HepG2 (cell line): ENCODE measurements around the gene TAS1R1. TPM values are rescaled to one million over a fixed set of nuclear protein-coding genes. Genes with fewer than 3 reads are reported as not detected.
A peak's percentile ranks its signal among the peaks of the same experiment; 100 is the strongest.

Experiments used
- EED ChIP-seq: sonication (generic); formaldehyde crosslinking; IDR thresholded peaks from 2 replicates; pipeline ENCODE4 v1.5.0; 2020; ENCODE audit warnings: mild to moderate bottlenecking, missing genetic modification reagents
- FOSL2 ChIP-seq: sonication (generic); formaldehyde crosslinking; IDR thresholded peaks from 2 replicates; pipeline ENCODE4 v1.4.0; 2020; ENCODE audit warnings: missing genetic modification reagents
- JDP2 ChIP-seq: sonication (generic); formaldehyde crosslinking; IDR thresholded peaks from 2 replicates; pipeline ENCODE4 v1.8.1; 2022; ENCODE audit warnings: missing genetic modification reagents, borderline replicate concordance
- KDM5B ChIP-seq: sonication (generic); formaldehyde crosslinking; IDR thresholded peaks from 2 replicates; pipeline ENCODE4 v1.4.0; 2020; ENCODE audit warnings: missing genetic modification reagents, mild to moderate bottlenecking, borderline replicate concordance
- KLF16 ChIP-seq, 2 experiments: sonication (generic) in 1 of 2; formaldehyde crosslinking in 1 of 2; IDR thresholded peaks; 2 replicates each; pipeline versions ENCODE4 v1.6.1 to v1.8.0; 2016 to 2023; ENCODE audit warnings: missing genetic modification reagents in 2 of 2, missing compliant biosample characterization in 1 of 2
- MED8 ChIP-seq: sonication (generic); formaldehyde crosslinking; IDR thresholded peaks from 2 replicates; pipeline ENCODE4 v1.8.1; 2023; ENCODE audit warnings: mild to moderate bottlenecking, missing genetic modification reagents; ENCODE audit not compliant: insufficient replicate concordance
- NR2F2 ChIP-seq: IDR thresholded peaks from 2 replicates; pipeline ENCODE4 v1.6.1; 2012; ENCODE audit warnings: low read depth, inconsistent platforms, borderline replicate concordance
- PBX2 ChIP-seq: IDR thresholded peaks from 2 replicates; pipeline ENCODE4 v1.6.1; 2016; ENCODE audit warnings: control low read depth
- PHF20 ChIP-seq: sonication (generic); formaldehyde crosslinking; IDR thresholded peaks from 2 replicates; pipeline ENCODE4 v1.5.0; 2020; ENCODE audit warnings: mild to moderate bottlenecking, missing genetic modification reagents
- RARG ChIP-seq: sonication (generic); formaldehyde crosslinking; IDR thresholded peaks from 2 replicates; pipeline ENCODE4 v1.4.0; 2020; ENCODE audit warnings: low read depth, mild to moderate bottlenecking, missing genetic modification reagents
- RFX1 ChIP-seq: fragments of 450-650 bp; IDR thresholded peaks from 2 replicates; pipeline ENCODE4 v1.6.1; 2017
- RFXAP ChIP-seq: sonication (generic); formaldehyde crosslinking; IDR thresholded peaks from 2 replicates; pipeline ENCODE4 v1.4.0; 2020; ENCODE audit warnings: missing genetic modification reagents, borderline replicate concordance
- TFAP4 ChIP-seq: sonication (generic); IDR thresholded peaks from 2 replicates; pipeline ENCODE4 v1.6.1; 2016; ENCODE audit warnings: low read depth, borderline replicate concordance
- THAP11 ChIP-seq: IDR thresholded peaks from 2 replicates; pipeline ENCODE4 v1.6.1; 2016; ENCODE audit warnings: missing biosample characterization, missing genetic modification reagents
- ZBTB10 ChIP-seq: sonication (generic); formaldehyde crosslinking; IDR thresholded peaks from 2 replicates; pipeline ENCODE4 v1.4.0; 2020; ENCODE audit warnings: missing genetic modification reagents, borderline replicate concordance
- ZBTB37 ChIP-seq: sonication (generic); formaldehyde crosslinking; IDR thresholded peaks from 2 replicates; pipeline ENCODE4 v1.4.0; 2020; ENCODE audit warnings: mild to moderate bottlenecking, missing genetic modification reagents
- ZNF230 ChIP-seq: sonication (generic); formaldehyde crosslinking; IDR thresholded peaks from 2 replicates; pipeline ENCODE4 v1.4.0; 2020; ENCODE audit warnings: mild to moderate bottlenecking, missing genetic modification reagents
- ZNF260 ChIP-seq: sonication (generic); formaldehyde crosslinking; IDR thresholded peaks from 2 replicates; pipeline ENCODE4 v1.4.0; 2020; ENCODE audit warnings: missing genetic modification reagents, low read depth, mild to moderate bottlenecking, borderline replicate concordance
- ZNF30 ChIP-seq: sonication (generic); formaldehyde crosslinking; IDR thresholded peaks from 2 replicates; pipeline ENCODE4 v1.5.0; 2020; ENCODE audit warnings: mild to moderate bottlenecking, missing genetic modification reagents
- ZNF501 ChIP-seq: sonication (generic); formaldehyde crosslinking; IDR thresholded peaks from 2 replicates; pipeline ENCODE4 v1.5.1; 2020; ENCODE audit warnings: mild to moderate bottlenecking, moderate library complexity, missing genetic modification reagents
- ZNF691 ChIP-seq: sonication (generic); formaldehyde crosslinking; IDR thresholded peaks from 2 replicates; pipeline ENCODE4 v1.4.0; 2020; ENCODE audit warnings: missing genetic modification reagents, low read depth, mild to moderate bottlenecking, borderline replicate concordance
- ZNF816 ChIP-seq: sonication (generic); formaldehyde crosslinking; IDR thresholded peaks from 2 replicates; pipeline ENCODE4 v1.8.0; 2022; ENCODE audit warnings: missing genetic modification reagents, mild to moderate bottlenecking, borderline replicate concordance
- polyA plus RNA-seq, 8 experiments: library from polyadenylated mRNA; depleted of rRNA in 3 of 8; stranded (reverse) in 7 of 8; unstranded in 1 of 8; fragments of >200 nt; fragmentation: Illumina TruSeq in 4 of 8; extraction: Trizol in 4 of 8; gene quantifications; 2 replicates each; pipeline versions ENCODE4 v1.2.1 to v1.2.3, GENCODE V29; 2011 to 2016; ENCODE audit warnings: low read depth in 4 of 8, missing spikeins in 1 of 8, mixed read lengths in 1 of 8; ENCODE audit not compliant: insufficient read depth in 1 of 8
- total RNA-seq, 5 experiments: library from RNA; depleted of rRNA; stranded (reverse); fragments of >200 nt; fragmentation: Illumina TruSeq; extraction: Trizol; gene quantifications; 2 replicates each; pipeline ENCODE4 v1.2.3, GENCODE V29; 2016; ENCODE audit warnings: low read depth in 1 of 5

TAS1R1 gene
- total and polyA plus RNA-seq, 2 of the 13 experiments (the other 11 are each of a cell fraction or from before 2014, with no cell fraction given) = 1.4 to 1.6 TPM

GRCh38 chr1:6554031-6554906 lies 838 bp upstream of the TAS1R1 start, which contains the start of gene NOL9 (continued):
- TF ChIP-seq ZNF691 = 0 out of 2 replicates have a peak, but pooled peaks have one; percentile 31
- no peak; the same call in 1 of the 2 replicates for TF ChIP-seq ZNF816 (CRISPR knock-in tag)
- TF ChIP-seq ZNF501 (CRISPR knock-in tag) = peak; percentile 45; the same call in 1 of the 2 replicates
- peak; percentile 72 for TF ChIP-seq MED8 (CRISPR knock-in tag)
- no peak for TF ChIP-seq RARG (CRISPR knock-in tag)
- TF ChIP-seq JDP2 = no peak
- peak; percentile 87 for TF ChIP-seq KDM5B (CRISPR knock-in tag)
- no peak for TF ChIP-seq RFX1
- TF ChIP-seq THAP11 (CRISPR knock-in tag) = peak; percentile 94
- 0 out of 2 replicates have a peak, but pooled peaks have one; percentile 61 for TF ChIP-seq ZBTB10 (CRISPR knock-in tag)
- peak; percentile 70 for TF ChIP-seq RFXAP (CRISPR knock-in tag)
- TF ChIP-seq FOSL2 = peak; percentile 64
- no peak for TF ChIP-seq PBX2
- peak; percentile 88; the same call in 1 of the 2 replicates for TF ChIP-seq TFAP4
- peak; percentile 8; the same call in 1 of the 2 replicates for TF ChIP-seq NR2F2
- peak in 1 of 2 experiments; percentile 93; a peak in 1 of 4 replicates for TF ChIP-seq KLF16 (CRISPR knock-in tag; IDR thresholded peaks at IDR 0.05)
- TF ChIP-seq ZNF260 (CRISPR knock-in tag) = no peak
- TF ChIP-seq PHF20 (CRISPR knock-in tag) = peak; percentile 85
- TF ChIP-seq ZNF230 = no peak
- 0 out of 2 replicates have a peak, but pooled peaks have one; percentile 60 for TF ChIP-seq ZNF30 (CRISPR knock-in tag)
- TF ChIP-seq EED (CRISPR knock-in tag) = peak; percentile 61; the same call in 1 of the 2 replicates
- no peak for TF ChIP-seq ZBTB37 (CRISPR knock-in tag)
